Measurements from ENCODE around the gene PSD2.

GRCh38 chr5:139836469-139837208 is 41.0 kb downstream of the PSD2 start:
- TF ChIP-seq CBFB (CRISPR knock-in tag; IDR thresholded peaks at IDR 0.05) (no peak), NR3C1 (CRISPR knock-in tag; IDR thresholded peaks at IDR 0.05) (no peak), FOXK2 (IDR thresholded peaks at IDR 0.05) (no peak), NR2C2 (CRISPR knock-in tag; IDR thresholded peaks at IDR 0.05; ENCODE audit: borderline replicate concordance) (no peak), ZNF589 (CRISPR knock-in tag; conservative IDR thresholded peaks at IDR 0.05) (no peak), POLR2AphosphoS5 (IDR thresholded peaks at IDR 0.05; ENCODE audit: low read depth, low read length) (no peak)

Measured in HepG2 (cell line).